BLaER1 treated with 17β-estradiol and CSF1 and Interleukin-3, amounts not matched to agents 10 nM and 100 nM (cell line): ENCODE measurements around the gene MAFB.

Experiments
- H3K27ac ChIP-seq, 11 experiments: shearing (Covaris generic); formaldehyde crosslinking; 2 replicates each; pipeline ENCODE4 v1.8.1; 2022
- H3K27me3 ChIP-seq, 11 experiments: shearing (Covaris generic); formaldehyde crosslinking; 2 replicates each; pipeline ENCODE4 v1.8.1; 2022
- H3K36me3 ChIP-seq, 11 experiments: shearing (Covaris generic); formaldehyde crosslinking; 2 replicates each; pipeline ENCODE4 v1.8.1; 2022
- H3K4me1 ChIP-seq, 10 experiments: shearing (Covaris generic); formaldehyde crosslinking; 2 replicates each; pipeline ENCODE4 v1.8.1; 2022
- H3K4me2 ChIP-seq, 11 experiments: shearing (Covaris generic); formaldehyde crosslinking; 2 replicates each; pipeline ENCODE4 v1.8.1; 2022
- H3K4me3 ChIP-seq, 10 experiments: shearing (Covaris generic); formaldehyde crosslinking; 2 replicates each; pipeline ENCODE4 v1.8.1; 2022
- H3K9ac ChIP-seq, 11 experiments: shearing (Covaris generic); formaldehyde crosslinking; 2 replicates each; pipeline ENCODE4 v1.8.1; 2022
- H3K9me3 ChIP-seq, 11 experiments: shearing (Covaris generic); formaldehyde crosslinking; replicated peaks in 1 of 11; 2 replicates each; pipeline ENCODE4 v1.8.1; 2022
- H4K20me1 ChIP-seq, 11 experiments: shearing (Covaris generic); formaldehyde crosslinking; 2 replicates each; pipeline ENCODE4 v1.8.1; 2022
- Cebpa-rat ChIP-seq, 11 experiments: shearing (Covaris generic); IDR thresholded peaks; 2 replicates each; pipeline ENCODE4 v1.8.1; 2022

Gene MAFB

GRCh38 chr20:40718982-40719729 lies 30.1 kb upstream of the MAFB start:
- Histone ChIP-seq H3K36me3 (no peaks in the 10 kb centered on the region), H3K4me2 (peak overlapping the region; percentile 33 to 85 (median 70)), H3K4me1 (peaks cover 28 to 75% (median 53%) of the 10 kb centered on the region in 10 experiments), H3K27ac (peak overlapping the region in 10 of 11 experiments; percentile 49 to 87 (median 79); a peak in 20 of 22 replicates), H3K9ac (peak overlapping the region in 7 of 11 experiments; percentile 41 to 67 (median 58); a peak in 11 of 22 replicates), H3K27me3 (no peaks in the 10 kb centered on the region), H3K9me3 (peaks cover 0 to under 1% (median 0%) of the 10 kb centered on the region in 11 experiments; a peak in 2 of 22 replicates), H3K4me3 (no peak overlapping the region), H4K20me1 (no peaks in the 10 kb centered on the region)
- peak; percentile 78 to 98 (median 97); a peak in 21 of 22 replicates for TF ChIP-seq Cebpa-rat (IDR thresholded peaks at IDR 0.05)

- Histone ChIP-seq H3K9ac (peak overlapping the region in 7 of 11 experiments; percentile 41 to 67 (median 58); a peak in 11 of 22 replicates), H3K4me3 (no peak overlapping the region), H4K20me1 (no peaks in the 10 kb centered on the region), H3K4me1 (peaks cover 28 to 75% (median 53%) of the 10 kb centered on the region in 10 experiments), H3K27ac (peak overlapping the region in 10 of 11 experiments; percentile 49 to 87 (median 79); a peak in 20 of 22 replicates), H3K36me3 (no peaks in the 10 kb centered on the region), H3K4me2 (peak overlapping the region in 10 of 11 experiments; percentile 48 to 85 (median 72); a peak in 19 of 22 replicates), H3K9me3 (no peaks in the 10 kb centered on the region), H3K27me3 (no peaks in the 10 kb centered on the region)
- no peak for TF ChIP-seq Cebpa-rat (IDR thresholded peaks at IDR 0.05)
These were observed 29.4 kb upstream of the MAFB start for GRCh38 chr20:40718214-40718977.

- Histone ChIP-seq H3K9ac (peak overlapping the region in 1 of 11 experiments; percentile 2; a peak in 1 of 22 replicates), H3K4me3 (no peak overlapping the region), H3K27me3 (no peaks in the 10 kb centered on the region), H3K4me1 (peaks cover 28 to 76% (median 53%) of the 10 kb centered on the region in 10 experiments), H3K9me3 (no peaks in the 10 kb centered on the region), H3K4me2 (peak overlapping the region in 7 of 11 experiments; percentile 69 to 85 (median 76); a peak in 12 of 22 replicates), H3K36me3 (no peaks in the 10 kb centered on the region), H3K27ac (peak overlapping the region in 8 of 11 experiments; percentile 14 to 87 (median 80); a peak in 14 of 22 replicates), H4K20me1 (no peaks in the 10 kb centered on the region)
- no peak for TF ChIP-seq Cebpa-rat (IDR thresholded peaks at IDR 0.05)
These were observed 28.4 kb upstream of the MAFB start for GRCh38 chr20:40717343-40717865.

- H4K20me1 ChIP-seq = no peaks in the 10 kb centered on the region
- no peaks in the 10 kb centered on the region for H3K36me3 ChIP-seq
- no peak for TF ChIP-seq Cebpa-rat (IDR thresholded peaks at IDR 0.05)
- H3K4me2 ChIP-seq = peak overlapping the region in 2 of 11 experiments; percentile 15 to 28; a peak in 3 of 22 replicates
- H3K27ac ChIP-seq = peak overlapping the region in 3 of 11 experiments; percentile 15 to 41 (median 40); a peak in 3 of 22 replicates
- H3K4me1 ChIP-seq = peaks cover 18 to 58% (median 37%) of the 10 kb centered on the region in 10 experiments
- no peak overlapping the region for H3K9ac ChIP-seq
- H3K9me3 ChIP-seq = no peaks in the 10 kb centered on the region
- H3K27me3 ChIP-seq = no peaks in the 10 kb centered on the region
- no peak overlapping the region for H3K4me3 ChIP-seq
These were observed 26.5 kb upstream of the MAFB start for GRCh38 chr20:40715491-40715890.

- Histone ChIP-seq H3K9ac (no peak overlapping the region), H3K27me3 (no peaks in the 10 kb centered on the region)
- no peak for TF ChIP-seq Cebpa-rat (IDR thresholded peaks at IDR 0.05)
These were observed 25.9 kb upstream of the MAFB start for GRCh38 chr20:40714916-40715315.

GRCh38 chr20:40714109-40714508 lies 25.1 kb upstream of the MAFB start:
- H3K4me3 ChIP-seq = no peak overlapping the region
- no peak overlapping the region for H3K9ac ChIP-seq
- H3K27ac ChIP-seq = no peak overlapping the region; a peak in 1 of 22 replicates
- no peaks in the 10 kb centered on the region for H3K9me3 ChIP-seq
- peaks cover 4 to 44% (median 23%) of the 10 kb centered on the region in 10 experiments; a peak in 19 of 20 replicates for H3K4me1 ChIP-seq
- no peak overlapping the region for H3K4me2 ChIP-seq
- no peaks in the 10 kb centered on the region for H3K27me3 ChIP-seq
- no peaks in the 10 kb centered on the region for H3K36me3 ChIP-seq
- TF ChIP-seq Cebpa-rat (IDR thresholded peaks at IDR 0.05) = no peak
- H4K20me1 ChIP-seq = no peaks in the 10 kb centered on the region

More at GRCh38 chr20:40714916-40715315, 25.9 kb upstream of the MAFB start:
- Histone ChIP-seq H3K36me3 (no peaks in the 10 kb centered on the region), H4K20me1 (no peaks in the 10 kb centered on the region), H3K4me1 (peaks cover 12 to 53% (median 31%) of the 10 kb centered on the region in 10 experiments; a peak in 19 of 20 replicates), H3K4me2 (peak overlapping the region in 1 of 11 experiments; percentile 28; a peak in 3 of 22 replicates), H3K27ac (peak overlapping the region in 4 of 11 experiments; percentile 0 to 41 (median 23); a peak in 4 of 22 replicates), H3K4me3 (no peak overlapping the region), H3K9me3 (no peaks in the 10 kb centered on the region)

- TF ChIP-seq Cebpa-rat (IDR thresholded peaks at IDR 0.05) = no peak
- H3K27me3 ChIP-seq = no peaks in the 10 kb centered on the region
These were observed 24.5 kb upstream of the MAFB start for GRCh38 chr20:40713508-40713907.

GRCh38 chr20:40711079-40711478 lies 22.0 kb upstream of the MAFB start:
- H3K36me3 ChIP-seq = no peaks in the 10 kb centered on the region
- TF ChIP-seq Cebpa-rat (IDR thresholded peaks at IDR 0.05) = no peak
- H3K4me1 ChIP-seq = peaks cover 0 to 22% (median 9%) of the 10 kb centered on the region in 10 experiments; a peak in 14 of 20 replicates
- H3K4me2 ChIP-seq = no peak overlapping the region
- no peak overlapping the region for H3K4me3 ChIP-seq
- no peaks in the 10 kb centered on the region for H4K20me1 ChIP-seq
- H3K27ac ChIP-seq = no peak overlapping the region
- H3K9me3 ChIP-seq = no peaks in the 10 kb centered on the region
- no peaks in the 10 kb centered on the region for H3K27me3 ChIP-seq
- H3K9ac ChIP-seq = no peak overlapping the region

More at GRCh38 chr20:40713508-40713907, 24.5 kb upstream of the MAFB start:
- no peaks in the 10 kb centered on the region for H3K36me3 ChIP-seq
- peaks cover 0 to 39% (median 20%) of the 10 kb centered on the region in 10 experiments; a peak in 18 of 20 replicates for H3K4me1 ChIP-seq
- H3K4me2 ChIP-seq = no peak overlapping the region; a peak in 1 of 22 replicates
- no peaks in the 10 kb centered on the region for H3K9me3 ChIP-seq
- H3K27ac ChIP-seq = no peak overlapping the region
- no peak overlapping the region for H3K4me3 ChIP-seq
- H4K20me1 ChIP-seq = no peaks in the 10 kb centered on the region
- H3K9ac ChIP-seq = no peak overlapping the region
